Measurements from ENCODE around the gene NKX1-2. TPM values are rescaled to one million over a fixed set of nuclear protein-coding genes. Genes with fewer than 3 reads are reported as not detected.

NKX1-2 gene
- total and polyA plus RNA-seq, 10 donors: not detected

DNA sequence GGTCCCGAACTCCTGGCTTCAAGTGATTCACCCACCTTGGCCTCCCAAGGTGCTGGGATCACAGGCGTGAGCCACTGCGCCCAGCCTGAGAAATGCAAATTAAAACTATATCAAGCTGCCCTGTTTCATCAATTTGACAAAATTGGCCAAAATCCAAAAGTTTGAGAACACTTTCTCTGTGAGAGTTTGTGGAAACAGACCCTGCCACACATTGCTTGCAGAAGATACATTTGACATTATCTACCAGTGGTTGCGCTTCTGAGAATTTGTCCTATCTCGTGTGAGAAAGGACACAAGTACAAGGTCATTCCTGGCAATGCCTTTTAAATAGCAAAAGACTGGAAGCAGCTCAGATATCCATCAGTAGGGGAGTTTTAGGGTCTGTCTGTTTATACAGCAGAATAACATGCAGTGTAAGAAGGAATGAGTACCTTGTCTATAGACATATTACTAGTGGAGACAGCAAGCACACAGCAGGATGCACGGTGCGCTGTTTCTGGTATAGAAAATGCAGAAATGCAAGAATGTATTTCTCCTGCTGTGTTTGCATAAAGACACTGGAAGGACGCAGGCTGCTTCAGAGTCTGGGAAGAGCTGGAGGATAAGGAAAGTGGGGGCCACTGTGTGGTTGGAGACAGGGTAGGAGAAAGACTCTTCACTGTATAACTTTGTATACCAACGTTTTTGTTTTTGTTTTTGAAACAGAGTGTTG lies 16.1 kb upstream of the NKX1-2 start:
- Histone ChIP-seq H3K4me1 (peaks cover 9 to 42% (median 35%) of the 10 kb centered on the region in 6 donors), H3K4me3 (peak overlapping the region in 1 of 8 donors; percentile 36), H3K27ac (peak overlapping the region in 5 of 8 donors; percentile 54 to 67 (median 61)), H3K36me3 (peaks cover 0 to 8% (median 0%) of the 10 kb centered on the region in 6 donors), H3K9me3 (no peaks in the 10 kb centered on the region), H3K27me3 (replicated peaks in 1 of 7) (no peaks in the 10 kb centered on the region)
- DNase-seq: no peak
- TF ChIP-seq, protein P1, sequence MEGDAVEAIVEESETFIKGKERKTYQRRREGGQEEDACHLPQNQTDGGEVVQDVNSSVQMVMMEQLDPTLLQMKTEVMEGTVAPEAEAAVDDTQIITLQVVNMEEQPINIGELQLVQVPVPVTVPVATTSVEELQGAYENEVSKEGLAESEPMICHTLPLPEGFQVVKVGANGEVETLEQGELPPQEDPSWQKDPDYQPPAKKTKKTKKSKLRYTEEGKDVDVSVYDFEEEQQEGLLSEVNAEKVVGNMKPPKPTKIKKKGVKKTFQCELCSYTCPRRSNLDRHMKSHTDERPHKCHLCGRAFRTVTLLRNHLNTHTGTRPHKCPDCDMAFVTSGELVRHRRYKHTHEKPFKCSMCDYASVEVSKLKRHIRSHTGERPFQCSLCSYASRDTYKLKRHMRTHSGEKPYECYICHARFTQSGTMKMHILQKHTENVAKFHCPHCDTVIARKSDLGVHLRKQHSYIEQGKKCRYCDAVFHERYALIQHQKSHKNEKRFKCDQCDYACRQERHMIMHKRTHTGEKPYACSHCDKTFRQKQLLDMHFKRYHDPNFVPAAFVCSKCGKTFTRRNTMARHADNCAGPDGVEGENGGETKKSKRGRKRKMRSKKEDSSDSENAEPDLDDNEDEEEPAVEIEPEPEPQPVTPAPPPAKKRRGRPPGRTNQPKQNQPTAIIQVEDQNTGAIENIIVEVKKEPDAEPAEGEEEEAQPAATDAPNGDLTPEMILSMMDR (IDR thresholded peaks at IDR 0.05 in 8 of 11, conservative IDR thresholded peaks at IDR 0.05 in 3 of 11): no peak
- TF ChIP-seq POLR2A (IDR thresholded peaks at IDR 0.05) (no peak), POLR2AphosphoS5 (IDR thresholded peaks at IDR 0.05) (no peak)
- 70 to 89% (median 77%) methylated on average over 9 of the region's 9 CpGs for WGBS, 5 donors
- intact Hi-C loops (cut with DNase I; ENCODE audit: low total_unique reads): no loop called here

DNA sequence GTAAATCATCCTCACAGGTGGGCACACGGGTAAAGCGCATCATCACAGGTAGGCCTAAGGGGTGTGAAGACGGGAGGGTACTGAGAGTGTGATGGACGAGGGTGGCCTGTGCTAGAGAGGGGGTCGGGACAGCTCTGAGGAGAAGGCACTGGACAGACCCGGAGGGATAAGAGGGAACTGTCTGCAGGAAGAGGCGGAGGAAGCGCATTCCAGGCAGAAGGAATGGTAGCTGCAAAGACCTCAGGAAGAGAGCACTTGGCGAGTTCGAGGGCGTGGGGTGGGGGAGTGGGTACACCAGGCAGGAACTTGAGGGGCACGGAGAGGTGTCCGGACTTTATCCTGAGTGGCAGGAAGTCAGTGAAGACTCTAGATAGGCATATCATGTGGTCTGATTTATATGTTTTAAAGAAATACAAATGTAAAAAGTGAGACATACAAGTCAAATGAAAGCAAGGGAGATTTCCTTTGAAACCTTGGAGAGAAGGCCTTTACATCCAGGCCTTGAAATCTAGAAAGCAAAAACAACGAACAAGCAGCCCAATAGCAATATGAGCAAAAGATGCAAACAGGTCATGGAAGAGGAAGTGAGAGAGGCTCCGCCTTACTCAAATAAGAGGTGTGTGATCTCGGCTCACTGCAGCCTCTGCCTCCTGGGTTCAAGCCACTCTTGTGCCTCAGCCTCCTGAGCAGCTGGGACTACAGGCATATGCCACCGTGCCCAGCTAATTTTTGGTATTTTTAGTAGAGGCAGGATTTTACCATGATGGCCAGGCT lies 15.4 kb upstream of the NKX1-2 start:
- peak; percentile 75 for DNase-seq
- intact Hi-C loops (cut with DNase I; ENCODE audit: low total_unique reads): no loop called here
- H3K27ac ChIP-seq: peak overlapping the region in 6 of 8 donors; percentile 27 to 67 (median 58)
- 43 to 59% (median 49%) methylated on average over 17 of the region's 17 CpGs for WGBS, 5 donors
- H3K36me3 ChIP-seq: peaks cover 0 to 7% (median 0%) of the 10 kb centered on the region in 6 donors
- TF ChIP-seq POLR2AphosphoS5 (IDR thresholded peaks at IDR 0.05) (no peak), POLR2A (IDR thresholded peaks at IDR 0.05) (no peak)
- TF ChIP-seq, protein P1 (IDR thresholded peaks at IDR 0.05 in 8 of 11, conservative IDR thresholded peaks at IDR 0.05 in 3 of 11): no peak
- peaks cover 9 to 42% (median 35%) of the 10 kb centered on the region in 6 donors for H3K4me1 ChIP-seq
- no peaks in the 10 kb centered on the region for H3K27me3 ChIP-seq (replicated peaks in 1 of 7)
- H3K4me3 ChIP-seq: peak overlapping the region in 1 of 8 donors; percentile 36
- H3K9me3 ChIP-seq: no peaks in the 10 kb centered on the region

DNA sequence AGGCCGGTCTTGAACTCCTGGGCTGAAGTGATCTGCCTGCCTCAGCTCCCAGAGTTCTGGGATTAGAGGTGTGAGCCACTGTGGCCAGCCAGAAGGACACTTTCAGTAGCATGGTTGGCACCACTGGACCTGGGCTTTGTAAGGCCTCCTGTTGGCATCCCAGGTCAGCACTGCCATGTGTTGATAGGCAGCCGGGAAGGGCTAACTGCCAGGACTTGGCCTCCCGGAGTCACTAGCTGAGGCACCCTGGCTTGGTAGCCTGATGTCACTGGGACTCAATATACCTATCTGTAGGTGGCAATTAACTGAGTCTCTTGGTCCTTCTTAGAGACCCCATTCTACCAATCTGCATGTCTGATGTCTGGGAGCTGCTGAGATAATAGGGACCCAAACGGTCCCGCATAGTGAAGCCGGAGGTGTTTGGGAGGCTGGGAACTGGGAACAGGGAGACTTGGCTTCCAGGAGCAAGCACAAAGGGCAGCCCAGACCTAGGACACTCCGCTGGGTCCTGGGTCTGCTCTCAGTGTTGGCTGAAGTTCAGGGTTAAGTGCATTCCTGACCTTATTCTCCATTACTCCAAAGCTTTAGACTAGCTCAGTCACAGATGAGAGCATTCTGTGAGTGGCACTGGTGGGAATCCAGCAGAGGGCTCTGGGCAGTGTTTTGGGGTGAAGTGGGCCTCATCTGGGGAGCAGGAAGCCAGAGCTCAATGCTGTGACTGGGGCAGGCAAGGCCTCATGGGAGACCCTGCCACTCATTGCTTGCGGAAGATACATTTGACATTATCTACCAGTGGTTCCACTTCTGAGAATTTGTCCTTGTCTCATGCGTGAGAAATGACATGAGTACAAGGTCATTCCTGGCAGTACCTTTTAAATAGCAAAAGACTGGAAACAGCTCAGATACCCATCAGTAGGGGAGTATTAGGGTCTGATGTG lies 14.5 kb upstream of the NKX1-2 start:
- no peaks in the 10 kb centered on the region for H3K9me3 ChIP-seq
- H3K36me3 ChIP-seq: no peaks in the 10 kb centered on the region
- DNase-seq: no peak
- no peaks in the 10 kb centered on the region for H3K27me3 ChIP-seq (replicated peaks in 1 of 7)
- intact Hi-C loops (cut with DNase I; ENCODE audit: low total_unique reads): no loop called here
- peak overlapping the region in 6 of 8 donors; percentile 27 to 67 (median 58) for H3K27ac ChIP-seq
- 61 to 85% (median 82%) methylated on average over 9 of the region's 9 CpGs for WGBS, 5 donors
- no peak for TF ChIP-seq POLR2AphosphoS5 (IDR thresholded peaks at IDR 0.05)
- no peak for TF ChIP-seq POLR2A (IDR thresholded peaks at IDR 0.05)
- TF ChIP-seq, protein P1 (IDR thresholded peaks at IDR 0.05 in 8 of 11, conservative IDR thresholded peaks at IDR 0.05 in 3 of 11): no peak
- peaks cover 9 to 42% (median 35%) of the 10 kb centered on the region in 6 donors for H3K4me1 ChIP-seq
- no peak overlapping the region for H3K4me3 ChIP-seq

All from spleen (tissue), 11 donors.